ENCODE data around the gene HSD3B2.

GRCh38 chr1:119462964-119463363, 48.0 kb downstream of the HSD3B2 start:
- TF ChIP-seq GATA3 (IDR thresholded peaks at IDR 0.05; ENCODE audit: low read depth, low read length) (no peak), GATA2 (IDR thresholded peaks at IDR 0.05; ENCODE audit: low read depth, low read length) (no peak)

All from SH-SY5Y (cell line).